Neutrophil (primary cell): ENCODE data around the gene ELP1.

Source experiments
- H3K27ac ChIP-seq: fragments of 200-600 bp; sonication (generic); 2 replicates; pipeline ENCODE4 v1.5.1; 2016; ENCODE audit warnings: mild to moderate bottlenecking, moderate library complexity
- H3K27me3 ChIP-seq: fragments of 200-600 bp; sonication (generic); 2 replicates; pipeline ENCODE4 v1.6.0; 2016; ENCODE audit warnings: mild to moderate bottlenecking
- H3K36me3 ChIP-seq: fragments of 200-600 bp; sonication (generic); 2 replicates; pipeline ENCODE4 v1.5.1; 2017
- H3K4me1 ChIP-seq, 2 experiments: fragments of 200-600 bp in 1 of 2; sonication (generic) in 1 of 2; 1 replicate in 1 of 2; 2 replicates in 1 of 2; pipeline versions ENCODE4 v1.5.1 to v1.6.1; 2013 to 2016; ENCODE audit warnings: low read depth in 1 of 2, low read length in 1 of 2, mild to moderate bottlenecking in 1 of 2, moderate library complexity in 1 of 2; ENCODE audit not compliant: control insufficient read depth in 1 of 2, insufficient read depth in 1 of 2
- H3K4me3 ChIP-seq, 2 experiments: fragments of 200-600 bp in 1 of 2; sonication (generic) in 1 of 2; 1 replicate in 1 of 2; 2 replicates in 1 of 2; pipeline ENCODE4 v1.5.1; 2013 to 2016; ENCODE audit warnings: low read depth in 1 of 2, low read length in 1 of 2, mild to moderate bottlenecking in 1 of 2, moderate library complexity in 1 of 2
- H3K9me3 ChIP-seq: fragments of 200-600 bp; sonication (generic); 2 replicates; pipeline ENCODE4 v1.5.1; 2016
- CTCF ChIP-seq: fragments of 200-600 bp; sonication (generic); IDR thresholded peaks from 2 replicates; pipeline ENCODE4 v1.5.1; 2016; ENCODE audit warnings: antibody characterized with exemption

Gene ELP1

GRCh38 chr9:108866001-108866420, 67.9 kb downstream of the ELP1 start:
- TF ChIP-seq CTCF: no peak
- Histone ChIP-seq H3K9me3 (no peaks in the 10 kb centered on the region), H3K27ac (no peak overlapping the region), H3K36me3 (peaks cover 17% of the 10 kb centered on the region), H3K27me3 (no peaks in the 10 kb centered on the region), H3K4me3 (no peak overlapping the region), H3K4me1 (no peaks in the 10 kb centered on the region)

GRCh38 chr9:108865037-108865436, 68.9 kb downstream of the ELP1 start:
- Histone ChIP-seq H3K4me3 (no peak overlapping the region), H3K27me3 (no peaks in the 10 kb centered on the region)

GRCh38 chr9:108864446-108864845, 69.5 kb downstream of the ELP1 start:
- Histone ChIP-seq H3K36me3 (peaks cover 17% of the 10 kb centered on the region), H3K4me1 (no peaks in the 10 kb centered on the region), H3K27ac (no peak overlapping the region), H3K4me3 (no peak overlapping the region), H3K9me3 (no peaks in the 10 kb centered on the region), H3K27me3 (no peaks in the 10 kb centered on the region)
- no peak for TF ChIP-seq CTCF

More at GRCh38 chr9:108865037-108865436, 68.9 kb downstream of the ELP1 start:
- no peak for TF ChIP-seq CTCF
- Histone ChIP-seq H3K4me1 (no peaks in the 10 kb centered on the region), H3K27ac (no peak overlapping the region), H3K9me3 (no peaks in the 10 kb centered on the region), H3K36me3 (peaks cover 17% of the 10 kb centered on the region)

DNA sequence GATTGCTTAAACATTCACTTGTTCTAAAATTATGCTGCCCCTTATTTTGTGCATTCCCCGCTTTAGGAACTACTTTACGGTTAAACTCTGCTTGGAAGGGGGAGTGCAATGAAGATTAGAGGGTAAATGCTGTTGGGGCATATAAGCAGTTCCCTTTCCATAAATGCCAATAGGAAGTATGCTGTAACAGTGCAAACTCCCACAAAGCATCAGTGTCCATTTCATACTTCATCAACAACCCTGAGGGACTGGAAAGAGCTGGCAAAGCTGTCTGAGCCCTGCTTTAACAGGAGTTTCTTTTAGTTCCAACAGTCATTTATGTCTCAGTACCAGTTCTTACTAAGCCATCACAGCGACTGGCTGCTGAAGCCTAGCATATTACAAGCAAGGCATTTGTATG, 70.0 kb downstream of the ELP1 start:
- Histone ChIP-seq H3K4me3 (no peak overlapping the region), H3K4me1 (no peaks in the 10 kb centered on the region), H3K36me3 (peaks cover 12% of the 10 kb centered on the region), H3K9me3 (no peaks in the 10 kb centered on the region), H3K27ac (no peak overlapping the region), H3K27me3 (no peaks in the 10 kb centered on the region)
- no peak for TF ChIP-seq CTCF

DNA sequence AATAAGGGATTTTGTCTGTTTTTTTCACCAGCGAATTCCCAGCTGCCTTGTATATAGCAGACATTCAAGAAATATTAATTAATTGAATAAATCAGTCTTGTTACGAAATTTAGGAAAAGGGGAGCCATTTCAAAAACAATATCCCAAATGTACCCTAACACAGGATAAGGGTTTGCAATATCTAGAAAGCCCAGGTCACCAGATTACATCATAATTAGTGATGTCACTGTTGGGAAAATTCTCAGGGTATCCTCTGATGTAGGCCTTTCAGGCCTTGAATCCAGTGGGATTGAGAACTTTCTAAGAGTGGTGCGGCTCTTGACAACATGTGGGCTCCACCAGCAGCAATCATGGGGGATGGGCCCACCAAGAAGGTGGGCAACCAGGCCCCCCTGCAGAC, 71.9 kb downstream of the ELP1 start, which contains the start of gene ACTL7A:
ACTL7A (plus strand) TSS at position 270 of the 400 bp plus-strand sequence; CDS start at position 327, 57 bp downstream.
- no peak within 1 kb of the TSS for H3K4me3 ChIP-seq
- no peak for TF ChIP-seq CTCF
- no peaks in the 10 kb centered on the region for H3K36me3 ChIP-seq
- no peaks in the 10 kb centered on the region for H3K4me1 ChIP-seq
- no peak within 1 kb of the TSS for H3K27ac ChIP-seq
- H3K27me3 ChIP-seq: no peaks in the 10 kb centered on the region
- no peaks in the 10 kb centered on the region for H3K9me3 ChIP-seq

- no peaks in the 10 kb centered on the region for H3K9me3 ChIP-seq
- no peaks in the 10 kb centered on the region for H3K27me3 ChIP-seq
- no peaks in the 10 kb centered on the region for H3K4me1 ChIP-seq
- no peak overlapping the region for H3K27ac ChIP-seq
- no peaks in the 10 kb centered on the region for H3K36me3 ChIP-seq
- no peak for TF ChIP-seq CTCF
- no peak overlapping the region for H3K4me3 ChIP-seq
Measured at GRCh38 chr9:108861464-108861863, 72.5 kb downstream of the ELP1 start.
